Right atrium auricular region (tissue), 2 donors: ENCODE data around the gene RNF157. TPM values are rescaled to one million over a fixed set of nuclear protein-coding genes. Genes with fewer than 3 reads are reported as not detected.

Source experiments
- DNase-seq: peaks from one replicate; pipeline ENCODE4 v3.0.0-alpha.2; 2019; ENCODE audit warnings: low spot score
- H3K27ac ChIP-seq, 2 donors: fragments of 200-600 bp; sonication (generic); 1 replicate in 1 of 2; 2 replicates in 1 of 2; pipeline ENCODE4 v1.5.1; 2016 to 2019
- H3K27me3 ChIP-seq, 2 donors: fragments of 200-600 bp; sonication (generic); one replicate each; pipeline versions ENCODE4 v1.5.1 to v1.6.0; 2017 to 2019
- H3K36me3 ChIP-seq: fragments of 200-600 bp; sonication (generic); one replicate; pipeline ENCODE4 v1.5.1; 2016
- H3K4me1 ChIP-seq, 2 donors: fragments of 200-600 bp; sonication (generic); one replicate each; pipeline versions ENCODE4 v1.5.1 to v1.6.0; 2017 to 2019
- H3K4me3 ChIP-seq, 2 donors: fragments of 200-600 bp; sonication (generic); 1 replicate in 1 of 2; 2 replicates in 1 of 2; pipeline ENCODE4 v1.5.1; 2017 to 2019; ENCODE audit warnings: mild to moderate bottlenecking in 1 of 2, moderate library complexity in 1 of 2
- H3K9me3 ChIP-seq, 2 donors: fragments of 200-600 bp; sonication (generic); one replicate each; pipeline ENCODE4 v1.5.1; 2019
- total RNA-seq, 2 donors: library from RNA; depleted of rRNA; stranded (reverse); fragments of >200 nt; gene quantifications; one replicate each; pipeline ENCODE4 v1.1.0, GENCODE V29; 2016
- TF ChIP-seq, protein P1 (sequence below), 2 donors: fragments of 200-600 bp; sonication (generic); IDR thresholded peaks; one replicate each; pipeline ENCODE4 v1.5.1; 2019; ENCODE audit warnings: antibody characterized with exemption in 2 of 2

The RNF157 gene
- total RNA-seq, 2 donors from 2014 or later: 9.5 to 13.0 TPM

DNA sequence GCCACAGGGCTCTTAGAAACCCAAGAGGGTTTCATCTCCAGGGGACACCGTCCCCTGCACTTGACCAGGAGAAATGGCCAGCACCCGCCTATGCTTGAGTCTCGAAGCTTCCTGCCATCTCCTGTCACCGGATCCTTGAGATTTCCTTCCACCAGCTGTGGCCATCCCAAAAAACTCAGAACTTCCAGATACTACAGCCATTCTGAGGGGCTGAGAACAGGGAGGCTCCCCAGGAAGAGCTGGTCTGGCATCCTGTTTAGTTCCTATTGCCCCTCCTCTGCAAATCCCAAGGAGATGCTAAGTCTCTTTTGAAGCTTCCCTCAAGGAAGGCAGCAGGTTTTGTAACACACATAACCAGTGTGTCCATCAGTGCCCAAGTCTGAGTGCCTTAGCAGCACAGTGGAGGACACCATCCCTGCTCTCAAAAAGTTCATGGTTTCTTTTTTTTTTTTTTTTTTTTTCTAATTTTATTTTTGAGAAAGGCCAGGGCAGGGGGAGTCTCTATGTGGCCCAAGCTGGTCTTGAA lies 26.8 kb upstream of the RNF157 start:
- TF ChIP-seq, protein P1, sequence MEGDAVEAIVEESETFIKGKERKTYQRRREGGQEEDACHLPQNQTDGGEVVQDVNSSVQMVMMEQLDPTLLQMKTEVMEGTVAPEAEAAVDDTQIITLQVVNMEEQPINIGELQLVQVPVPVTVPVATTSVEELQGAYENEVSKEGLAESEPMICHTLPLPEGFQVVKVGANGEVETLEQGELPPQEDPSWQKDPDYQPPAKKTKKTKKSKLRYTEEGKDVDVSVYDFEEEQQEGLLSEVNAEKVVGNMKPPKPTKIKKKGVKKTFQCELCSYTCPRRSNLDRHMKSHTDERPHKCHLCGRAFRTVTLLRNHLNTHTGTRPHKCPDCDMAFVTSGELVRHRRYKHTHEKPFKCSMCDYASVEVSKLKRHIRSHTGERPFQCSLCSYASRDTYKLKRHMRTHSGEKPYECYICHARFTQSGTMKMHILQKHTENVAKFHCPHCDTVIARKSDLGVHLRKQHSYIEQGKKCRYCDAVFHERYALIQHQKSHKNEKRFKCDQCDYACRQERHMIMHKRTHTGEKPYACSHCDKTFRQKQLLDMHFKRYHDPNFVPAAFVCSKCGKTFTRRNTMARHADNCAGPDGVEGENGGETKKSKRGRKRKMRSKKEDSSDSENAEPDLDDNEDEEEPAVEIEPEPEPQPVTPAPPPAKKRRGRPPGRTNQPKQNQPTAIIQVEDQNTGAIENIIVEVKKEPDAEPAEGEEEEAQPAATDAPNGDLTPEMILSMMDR (IDR thresholded peaks at IDR 0.05): no peak
- Histone ChIP-seq H3K4me3 (peak overlapping the region; percentile 95 to 97), H3K4me1 (peaks cover 0 to 74% of the 10 kb centered on the region in 2 donors), H3K36me3 (peaks cover 8% of the 10 kb centered on the region), H3K27ac (peak overlapping the region; percentile 88 to 95), H3K9me3 (no peaks in the 10 kb centered on the region), H3K27me3 (no peaks in the 10 kb centered on the region)
- DNase-seq: no peak

DNA sequence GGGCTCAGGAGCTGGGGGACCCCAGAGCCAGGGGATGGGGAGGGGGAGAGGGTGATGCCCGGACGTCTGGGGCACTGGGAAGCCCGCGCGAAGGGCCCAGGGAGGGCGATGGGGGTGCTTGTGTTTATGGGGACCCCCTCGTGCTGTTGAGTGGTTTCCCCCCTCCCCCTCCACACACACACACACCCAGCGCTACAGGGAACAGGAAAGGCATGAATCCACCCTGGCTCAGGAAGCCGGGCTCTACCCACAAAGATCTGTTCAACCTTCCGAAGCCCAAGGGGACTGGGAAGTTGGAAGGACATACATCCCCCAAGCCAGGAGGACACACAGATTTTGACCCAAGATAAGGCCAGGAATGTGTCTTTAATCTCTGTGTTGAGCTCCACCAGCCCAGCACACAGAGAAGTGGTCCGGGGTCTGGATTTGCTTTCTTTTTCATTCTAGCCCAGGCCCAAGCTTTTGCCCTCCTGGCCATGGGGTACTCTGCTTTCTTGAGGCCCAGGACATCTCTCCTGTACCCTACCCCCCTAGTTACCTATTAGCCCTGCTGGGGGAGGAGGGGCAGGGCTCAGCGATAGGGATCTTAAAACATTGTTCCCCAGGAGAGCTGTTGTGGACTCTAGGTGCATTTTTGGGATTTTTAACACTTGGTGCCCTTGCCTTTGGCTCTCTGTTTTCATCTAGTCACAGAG lies 26.1 kb upstream of the RNF157 start:
- TF ChIP-seq, protein P1 (IDR thresholded peaks at IDR 0.05): no peak
- Histone ChIP-seq H3K27me3 (no peaks in the 10 kb centered on the region), H3K9me3 (no peaks in the 10 kb centered on the region), H3K4me1 (peaks cover 0 to 68% of the 10 kb centered on the region in 2 donors), H3K27ac (peak overlapping the region; percentile 88 to 95), H3K36me3 (peaks cover 8% of the 10 kb centered on the region), H3K4me3 (peak overlapping the region; percentile 95 to 97)
- no peak for DNase-seq

DNA sequence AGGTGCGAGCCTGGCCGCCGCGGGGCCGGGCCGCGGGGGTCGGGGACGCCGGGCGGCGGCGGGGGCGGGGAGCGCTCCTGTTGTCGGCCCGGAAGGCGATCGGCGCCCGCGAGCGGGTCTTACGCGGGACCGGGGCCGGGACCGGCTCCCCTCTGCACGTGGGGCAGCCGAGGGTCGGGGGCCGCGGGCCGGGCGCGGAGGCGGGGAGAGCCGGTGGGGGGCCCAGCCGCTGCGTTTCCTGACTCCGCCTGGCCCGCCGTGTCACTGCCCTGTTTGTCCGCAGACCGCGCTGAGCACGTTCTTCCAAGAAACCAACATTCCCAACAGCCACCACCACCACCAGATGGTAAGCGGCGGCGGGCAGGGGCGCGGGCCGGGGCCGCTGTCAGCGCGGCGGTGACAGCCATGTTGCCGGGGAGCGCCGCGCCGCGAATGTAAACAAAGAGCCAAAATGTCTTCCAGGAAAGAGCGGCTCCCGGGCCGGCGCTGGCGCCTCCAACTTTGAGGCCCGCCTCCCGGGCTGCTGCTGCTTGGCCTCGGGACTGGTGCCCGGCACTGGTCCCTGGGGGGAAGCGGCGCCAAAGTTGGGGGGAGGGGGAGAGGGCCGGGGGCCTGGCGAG lies 25.4 kb upstream of the RNF157 start:
- Histone ChIP-seq H3K4me1 (peaks cover 0 to 61% of the 10 kb centered on the region in 2 donors), H3K27me3 (no peaks in the 10 kb centered on the region), H3K9me3 (no peaks in the 10 kb centered on the region), H3K4me3 (peak overlapping the region; percentile 95 to 97), H3K36me3 (peaks cover 8% of the 10 kb centered on the region), H3K27ac (peak overlapping the region; percentile 88 to 95)
- TF ChIP-seq, protein P1 (IDR thresholded peaks at IDR 0.05): no peak
- DNase-seq: no peak

DNA sequence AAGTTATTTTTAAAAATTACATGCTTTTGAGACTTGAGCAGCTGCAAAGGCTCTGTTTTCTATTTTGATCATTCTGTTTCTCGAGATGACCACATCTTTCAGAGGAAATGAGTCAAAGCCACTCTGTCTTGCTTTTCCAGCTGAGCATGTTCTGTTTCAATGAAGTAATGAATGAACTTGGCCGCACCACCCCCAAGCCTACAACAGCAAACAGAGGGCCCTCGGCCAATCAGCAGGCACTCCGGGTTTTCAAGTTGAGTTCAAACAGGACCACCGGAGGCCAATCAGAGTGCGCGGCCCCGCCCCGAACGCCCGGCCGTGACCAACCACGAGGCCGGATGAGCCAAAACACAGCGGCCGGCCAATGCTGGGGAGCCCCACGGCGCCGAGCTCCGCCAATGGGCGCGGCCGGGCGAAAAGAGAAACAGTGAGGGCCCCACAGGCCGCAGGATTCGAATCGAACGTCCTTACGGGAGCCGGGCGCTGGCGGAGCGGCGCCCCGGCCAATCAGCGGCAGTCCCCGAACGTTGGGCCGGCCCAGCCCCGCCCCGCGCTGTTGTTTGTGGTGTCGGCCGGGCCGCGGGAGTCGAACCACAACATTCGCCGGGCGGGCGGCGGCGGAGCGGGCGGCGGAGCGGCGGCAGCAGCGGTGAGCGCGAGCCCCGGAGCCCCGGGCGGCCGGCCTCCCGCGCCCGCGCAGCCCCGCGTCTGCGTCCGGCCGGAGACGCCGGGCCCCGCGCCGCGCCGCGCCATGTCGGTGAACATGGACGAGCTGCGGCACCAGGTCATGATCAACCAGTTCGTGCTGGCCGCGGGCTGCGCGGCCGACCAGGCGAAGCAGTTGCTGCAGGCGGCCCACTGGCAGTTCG lies 24.7 kb upstream of the RNF157 start, which contains the start of gene UBALD2:
TSS of gene UBALD2 (plus strand) at position 594 of the 869 bp plus-strand sequence. CDS start at position 752, 158 bp downstream.
- Histone ChIP-seq H3K27ac (peak within 1 kb of the TSS; percentile 88 to 95), H3K36me3 (peaks cover under 1% of the 10 kb centered on the region), H3K4me3 (peak within 1 kb of the TSS; percentile 95 to 97), H3K27me3 (no peaks in the 10 kb centered on the region), H3K9me3 (no peaks in the 10 kb centered on the region), H3K4me1 (peaks cover 0 to 54% of the 10 kb centered on the region in 2 donors)
- peak; percentile 100 for DNase-seq
- TF ChIP-seq, protein P1 (IDR thresholded peaks at IDR 0.05): peak in 1 of 2 donors; percentile 6

DNA sequence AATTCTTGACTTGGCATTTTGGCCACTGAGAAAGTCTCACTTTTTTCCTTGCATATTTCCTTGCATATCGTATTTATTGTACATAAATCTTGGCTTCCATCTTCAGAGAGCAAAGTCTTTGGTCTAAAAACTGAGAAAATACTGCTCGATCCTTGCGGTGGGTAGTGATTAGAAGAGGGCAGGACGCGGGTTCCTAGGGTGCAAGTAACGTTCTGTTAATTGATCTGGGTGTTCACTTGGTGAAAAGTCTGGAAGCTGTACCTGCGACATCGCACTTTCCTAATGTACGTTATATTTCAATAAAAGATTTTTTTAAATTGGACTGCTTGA lies 24.1 kb upstream of the RNF157 start:
- peaks cover 0 to 50% of the 10 kb centered on the region in 2 donors for H3K4me1 ChIP-seq

More for the DNA sequence above, 24.1 kb upstream of the RNF157 start:
- H3K9me3 ChIP-seq: no peaks in the 10 kb centered on the region
- no peaks in the 10 kb centered on the region for H3K36me3 ChIP-seq
- TF ChIP-seq, protein P1 (IDR thresholded peaks at IDR 0.05): no peak
- peak overlapping the region in 1 of 2 donors; percentile 8 for H3K4me3 ChIP-seq
- DNase-seq: no peak
- no peaks in the 10 kb centered on the region for H3K27me3 ChIP-seq
- peak overlapping the region; percentile 65 for H3K27ac ChIP-seq
